Activated effector memory CD4-positive, alpha-beta T cell treated with Interleukin-2 at 50 U/mL for 16 hours (primary cell): ENCODE results near the gene POLN.

Experiments
- DNase-seq: peaks from one replicate; pipeline ENCODE4 v3.0.0-alpha.2; 2020

Gene POLN

DNA sequence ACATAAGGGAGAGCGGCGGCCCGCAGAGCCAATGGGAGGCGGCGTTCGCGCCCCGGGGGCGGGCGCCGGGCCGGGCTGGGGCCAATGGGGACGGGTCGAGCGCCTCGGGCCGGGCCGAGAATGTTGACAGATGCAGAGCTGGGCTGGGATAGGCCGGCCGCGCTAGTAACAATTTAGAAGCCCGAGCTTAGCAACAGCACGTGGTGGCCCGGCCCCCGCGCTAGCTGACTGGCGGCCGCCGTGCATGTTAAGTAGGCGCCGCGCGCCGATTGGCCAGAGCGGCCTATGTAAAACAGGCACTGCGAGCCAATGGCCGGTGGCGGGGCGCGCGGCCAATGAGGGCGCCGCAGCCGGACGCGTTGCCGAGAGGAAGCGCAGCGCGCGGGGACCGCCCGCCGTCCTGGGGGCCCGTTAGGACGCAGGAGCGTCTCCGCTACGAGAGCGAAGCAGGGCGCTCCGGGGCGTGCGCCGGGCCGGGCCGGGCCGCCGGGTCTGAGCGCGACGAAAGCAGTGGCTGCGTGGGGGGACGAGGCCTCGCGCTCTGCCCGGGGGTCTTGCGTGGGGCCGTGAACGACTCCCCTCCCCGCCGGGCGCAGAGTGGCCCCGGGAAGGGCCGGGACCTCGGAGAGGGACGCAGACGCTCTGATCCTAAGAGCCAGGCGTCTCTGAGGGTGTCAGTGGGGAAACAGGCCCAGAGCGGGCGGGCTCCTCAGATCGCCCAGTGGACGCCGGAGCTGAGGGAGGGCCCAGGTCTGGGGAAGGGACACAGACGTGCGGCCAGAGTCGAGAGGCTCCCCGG, 20.4 kb upstream of the POLN start:
- peak; percentile 97 for DNase-seq

DNA sequence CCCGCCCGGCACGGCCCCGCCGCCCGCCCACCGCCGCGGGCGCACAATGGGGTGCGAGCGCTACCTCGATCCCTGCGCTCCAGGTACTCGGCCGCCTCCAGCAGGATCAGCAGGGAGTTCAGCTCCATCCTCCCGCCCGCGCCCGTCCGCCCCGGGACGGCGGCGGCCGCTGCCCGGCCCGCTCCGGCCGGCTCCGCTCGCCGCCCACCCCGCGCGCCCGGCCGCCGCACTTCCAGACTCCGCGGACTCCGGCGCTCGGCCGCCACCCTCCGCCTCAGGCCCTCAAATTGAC, 19.9 kb upstream of the POLN start, which contains the start of gene MXD4:
MXD4 (minus strand) TSS at position 257 of the 292 bp plus-strand sequence; CDS start at position 128, 129 bp downstream.
- DNase-seq: no peak

DNA sequence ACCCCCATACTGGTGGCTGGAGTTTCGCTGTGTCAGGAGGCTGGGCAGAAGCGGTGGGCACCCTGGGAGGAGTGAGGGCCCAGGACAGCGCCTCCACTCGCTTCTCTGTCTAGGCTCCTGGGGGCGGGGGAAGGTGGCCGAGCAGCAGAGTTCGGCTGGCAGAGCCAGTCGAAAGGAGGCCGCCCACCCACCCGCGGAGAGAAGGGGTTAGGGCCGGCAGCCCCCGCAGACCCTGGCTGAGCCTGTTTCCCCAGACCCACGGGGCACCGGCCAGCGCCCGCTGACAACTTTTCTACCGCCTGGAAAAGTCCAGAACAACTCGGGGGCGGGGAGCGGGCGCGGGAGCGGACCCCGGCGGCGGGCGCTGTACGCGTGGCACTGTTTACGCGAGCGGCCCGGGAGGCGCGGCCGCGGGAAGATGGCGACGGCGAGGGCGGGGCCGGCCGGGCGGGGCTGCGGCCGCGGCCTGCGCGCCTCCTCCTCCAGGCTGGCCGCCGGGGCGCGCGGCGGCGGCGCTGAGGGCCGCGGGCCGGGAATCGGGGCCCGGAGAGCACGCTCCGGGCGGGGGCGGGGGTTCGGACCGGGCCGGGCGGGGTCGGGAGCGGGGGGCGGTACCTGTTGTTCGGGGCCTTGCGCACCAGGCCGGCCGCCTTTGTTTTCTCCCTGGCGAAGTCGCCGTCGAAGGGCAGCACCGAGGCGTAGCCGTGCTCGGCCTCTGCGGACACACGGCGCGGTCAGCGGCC, 19.4 kb upstream of the POLN start:
- DNase-seq: peak; percentile 46

DNA sequence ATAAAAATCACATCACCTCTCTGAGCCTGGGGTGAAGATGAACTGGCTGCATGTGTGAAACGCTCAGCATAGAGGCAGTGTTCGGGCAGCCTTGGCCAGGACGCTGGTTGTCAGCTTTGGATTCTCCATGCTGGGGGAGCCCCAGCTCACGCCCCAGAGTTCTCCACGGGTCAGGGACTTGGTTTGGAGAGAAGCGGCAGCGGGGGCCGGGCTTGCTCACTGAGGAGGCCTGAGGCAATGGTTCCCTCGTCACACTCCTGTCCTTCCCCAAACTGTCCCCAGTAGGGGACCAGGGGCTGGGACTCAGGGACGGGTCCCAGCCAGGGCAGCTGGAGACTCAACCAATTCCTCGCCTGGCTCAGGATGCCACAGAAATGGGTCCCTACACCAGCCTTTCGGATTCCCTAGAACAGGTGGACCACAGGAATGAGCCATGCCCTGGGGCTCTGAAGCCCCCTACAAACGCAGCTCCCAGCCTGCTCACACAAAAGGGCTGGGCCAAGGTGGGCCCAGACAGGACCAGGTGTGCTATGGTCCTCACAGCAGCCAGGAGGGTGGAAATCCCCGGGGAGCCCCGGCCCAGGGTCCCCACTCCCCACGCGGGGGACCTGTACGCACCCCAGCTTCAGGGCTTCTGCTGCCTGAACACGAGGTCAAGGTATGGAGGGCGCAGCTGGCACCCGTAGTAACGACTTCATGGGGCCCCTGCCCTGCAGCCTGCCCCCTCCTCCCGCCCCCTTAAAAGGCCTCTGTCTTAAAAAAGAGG, 18.6 kb upstream of the POLN start:
- DNase-seq: no peak

DNA sequence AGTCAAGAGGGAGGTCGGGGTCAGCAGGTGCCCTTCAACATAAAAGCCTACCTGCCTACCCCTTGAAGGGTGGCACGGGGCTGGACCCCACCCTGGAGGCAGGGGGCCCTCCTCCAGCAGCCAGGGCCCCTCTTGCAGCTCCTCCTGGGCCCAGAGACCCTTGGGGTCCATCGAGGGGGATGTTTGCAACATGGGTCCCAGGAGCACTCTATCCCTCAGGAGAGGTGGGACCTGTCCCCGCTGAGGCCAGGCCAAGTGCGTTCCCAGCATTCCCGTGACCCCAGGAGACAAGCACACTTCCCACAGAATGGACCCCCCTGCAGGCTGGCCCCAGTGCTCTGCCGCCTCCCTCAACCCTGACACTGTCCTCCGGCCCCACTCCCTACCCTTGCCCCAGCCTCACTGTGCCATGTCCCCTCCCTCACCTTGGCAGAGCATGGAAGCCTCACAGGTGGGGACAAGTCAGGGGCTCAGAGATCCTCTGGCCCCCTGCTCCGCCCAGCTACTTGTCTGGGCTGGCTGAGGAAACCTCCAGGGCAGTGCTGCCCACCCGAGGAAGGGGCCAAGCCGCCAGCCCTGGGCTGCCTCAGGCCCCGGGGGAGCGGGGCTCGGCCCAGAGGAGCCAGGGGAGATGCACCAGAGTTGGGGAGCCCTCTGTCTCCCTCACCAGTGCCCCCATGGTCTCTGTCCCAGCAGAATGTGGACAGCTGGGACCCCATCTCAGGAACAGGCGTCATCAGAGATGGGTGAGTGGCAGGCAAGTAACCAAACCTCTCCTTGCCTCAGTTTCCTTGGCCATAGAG, 17.8 kb upstream of the POLN start:
- no peak for DNase-seq

DNA sequence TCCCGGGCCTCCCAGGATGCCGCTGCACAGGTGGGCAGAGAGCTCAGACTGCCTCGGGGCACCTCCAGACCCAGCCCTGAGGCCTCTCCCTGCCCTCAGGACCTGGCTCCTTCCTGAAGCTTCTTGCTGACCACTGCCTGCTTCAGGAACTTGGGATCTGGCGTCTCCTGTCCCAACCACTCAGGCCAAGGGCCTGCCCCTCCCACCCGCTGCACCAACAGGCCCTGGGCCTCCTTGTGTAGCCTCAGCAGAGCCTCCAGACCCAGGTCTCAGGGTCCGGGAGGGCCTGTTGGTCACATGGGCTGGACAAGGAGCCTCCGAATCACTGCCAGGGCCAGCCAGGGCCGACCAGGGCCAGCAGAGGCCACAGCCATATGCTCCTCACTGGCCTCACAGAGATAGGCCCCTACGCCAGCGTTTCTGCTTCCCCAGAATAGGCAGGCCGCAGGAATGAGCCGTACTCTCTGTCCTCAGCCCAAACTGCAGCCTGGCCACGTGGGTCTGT, 17.2 kb upstream of the POLN start:
- no peak for DNase-seq

DNA sequence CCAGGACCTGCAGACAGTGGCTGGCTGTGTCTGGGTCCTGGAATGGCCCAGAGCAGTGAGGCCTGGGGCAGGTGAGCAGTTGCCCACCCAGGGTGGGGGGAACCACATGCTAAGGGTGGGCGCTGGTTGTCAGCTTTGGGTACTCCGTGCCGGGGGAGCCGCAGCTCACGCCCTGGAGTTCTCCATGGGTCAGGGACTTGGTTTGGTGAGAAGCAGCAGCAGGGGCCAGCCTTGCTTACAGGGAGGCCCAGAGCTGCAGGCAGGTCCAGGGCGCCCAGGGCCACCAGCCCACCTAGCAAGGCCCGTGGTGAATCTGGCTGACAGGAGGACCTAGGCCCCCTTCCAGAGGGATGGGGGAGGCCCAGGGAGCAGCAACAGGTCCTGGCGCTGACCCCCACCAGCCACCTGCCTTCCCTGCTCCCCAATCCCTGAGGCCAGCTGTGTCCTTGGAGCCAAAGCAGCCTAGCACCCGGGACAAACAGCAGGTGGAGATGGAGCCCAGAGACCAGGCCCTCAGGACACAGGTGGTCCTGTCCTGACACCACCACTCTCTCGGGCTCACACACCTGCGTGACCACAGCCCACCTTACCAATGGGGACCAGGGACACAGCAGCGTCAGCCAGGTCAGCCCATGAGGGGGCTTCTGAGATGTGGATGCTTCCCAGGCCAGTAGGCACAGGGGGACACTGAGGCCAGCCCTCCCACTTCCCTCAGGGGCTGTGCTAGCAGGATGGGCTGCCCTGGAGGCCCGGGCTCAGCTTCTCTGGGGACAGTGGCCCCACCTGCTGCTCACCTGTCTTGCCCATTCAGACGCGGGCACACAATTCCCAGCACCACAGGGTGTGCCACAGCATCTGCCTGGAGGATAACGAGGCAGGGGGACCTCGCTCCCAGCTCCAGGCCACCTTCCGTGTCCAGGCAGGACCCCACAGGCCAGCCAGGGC, 16.4 kb upstream of the POLN start:
- no peak for DNase-seq

DNA sequence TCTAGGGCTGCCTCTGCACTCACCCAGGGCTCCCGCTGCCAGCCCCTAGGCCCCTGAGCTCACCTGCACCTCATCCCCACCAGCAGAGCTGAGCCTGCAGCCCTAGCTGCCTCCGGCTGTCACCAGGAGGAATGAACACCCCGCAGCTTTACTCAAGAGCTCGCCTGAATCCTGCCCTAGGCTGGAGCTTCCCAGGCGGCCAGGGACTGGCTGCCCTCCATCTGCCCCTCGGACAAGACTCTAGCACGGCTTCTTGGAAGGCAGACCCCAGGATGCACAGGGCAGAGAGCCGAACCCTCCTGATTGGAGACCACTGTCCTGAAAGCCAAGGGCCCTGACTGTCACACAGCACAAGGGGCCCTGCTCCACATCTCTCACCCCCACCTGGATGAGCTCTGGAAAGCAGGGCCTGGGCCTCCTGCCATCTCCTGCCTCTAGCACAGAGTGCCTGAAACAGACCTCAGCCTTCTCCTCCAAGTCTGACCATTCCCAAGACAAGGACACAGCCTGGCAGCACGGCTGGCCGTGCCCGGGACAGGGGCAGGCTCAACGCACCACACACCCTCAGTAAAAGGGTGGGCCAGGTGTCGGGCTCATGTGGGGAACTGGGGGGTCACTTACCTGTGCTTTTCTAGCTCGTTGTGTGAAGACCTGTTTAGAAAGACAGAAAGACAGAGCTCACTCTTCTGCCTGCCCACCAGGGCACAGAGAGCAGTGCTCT, 15.6 kb upstream of the POLN start:
- no peak for DNase-seq

DNA sequence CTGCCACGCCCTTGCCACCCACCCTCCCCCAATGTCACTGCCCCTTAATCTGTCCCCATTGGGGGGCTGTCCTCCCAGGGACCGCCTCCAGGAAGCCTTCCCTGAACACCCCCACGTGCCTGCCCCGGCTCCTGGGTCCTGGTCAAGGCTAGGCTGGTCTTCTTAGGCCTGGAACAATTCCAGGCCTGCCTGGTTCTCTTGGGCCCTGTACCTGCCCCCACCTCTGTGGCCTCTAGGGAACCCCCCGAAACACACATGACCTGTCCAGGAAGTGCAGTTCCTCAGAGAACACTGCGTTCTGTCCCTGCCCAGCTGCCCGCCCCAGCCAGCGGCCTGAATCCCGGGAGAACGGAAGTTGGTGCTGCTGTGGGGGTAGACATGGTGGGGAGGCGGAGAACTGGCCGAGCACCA, 14.9 kb upstream of the POLN start:
- no peak for DNase-seq

DNA sequence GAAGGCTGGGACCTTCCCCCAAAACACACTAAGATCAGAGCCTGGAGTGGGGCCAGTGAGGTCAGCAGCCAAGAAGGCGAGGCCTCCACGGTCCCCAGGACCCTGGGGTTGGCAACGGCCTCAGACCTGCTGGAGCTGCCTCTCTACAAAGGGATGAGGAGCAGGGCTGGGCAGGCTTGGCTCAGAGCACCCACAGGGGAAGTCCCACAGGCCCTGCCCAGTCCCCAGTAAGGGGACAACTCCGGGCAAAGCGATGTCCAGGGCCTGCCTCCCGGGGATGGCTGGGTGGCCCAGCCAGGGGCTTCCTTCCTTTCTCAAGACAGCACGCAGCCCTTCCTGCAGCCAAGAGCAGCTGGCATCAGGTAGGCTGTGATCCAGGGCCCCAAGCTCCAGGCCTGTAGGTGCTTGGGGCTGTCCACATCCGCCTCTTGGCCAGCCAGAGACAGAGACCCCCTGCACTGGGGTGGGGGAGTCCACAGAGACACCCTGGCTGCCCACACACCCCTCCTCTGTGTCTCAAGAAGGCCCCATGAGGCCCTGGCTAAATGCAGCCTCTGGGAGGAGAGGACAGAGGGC, 14.3 kb upstream of the POLN start:
- DNase-seq: no peak

DNA sequence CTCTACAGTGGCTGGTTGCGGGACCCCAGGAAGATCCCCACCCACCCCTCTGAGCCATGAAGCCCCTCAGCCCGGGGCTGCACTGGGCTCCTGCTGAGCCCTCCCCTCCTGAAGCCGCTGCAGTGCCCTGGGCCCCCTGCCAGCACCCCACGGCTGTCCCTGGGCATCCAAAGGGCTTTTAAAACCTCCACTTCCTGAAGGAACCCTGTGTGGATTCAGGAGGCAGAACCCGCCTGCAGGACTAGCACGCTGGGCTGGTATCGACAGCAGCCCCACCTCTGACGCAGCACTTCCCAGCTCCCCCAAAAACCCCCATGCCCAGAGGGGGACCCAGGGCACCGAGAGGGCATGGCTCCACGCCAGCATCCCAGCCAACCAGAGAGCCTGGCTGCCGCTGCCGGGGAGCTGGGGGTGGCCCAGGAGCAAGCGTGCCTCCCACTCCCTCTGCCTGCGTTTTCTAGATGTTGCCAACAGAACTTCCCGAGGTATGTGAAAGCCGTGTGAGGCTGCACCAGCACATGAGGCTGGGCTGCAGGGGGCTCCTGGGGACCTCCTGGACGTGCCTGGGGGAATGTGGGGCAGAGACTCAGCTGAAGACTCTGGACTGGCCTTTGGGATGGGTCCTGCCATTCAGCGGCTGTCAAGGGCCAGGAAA, 13.7 kb upstream of the POLN start:
- no peak for DNase-seq

DNA sequence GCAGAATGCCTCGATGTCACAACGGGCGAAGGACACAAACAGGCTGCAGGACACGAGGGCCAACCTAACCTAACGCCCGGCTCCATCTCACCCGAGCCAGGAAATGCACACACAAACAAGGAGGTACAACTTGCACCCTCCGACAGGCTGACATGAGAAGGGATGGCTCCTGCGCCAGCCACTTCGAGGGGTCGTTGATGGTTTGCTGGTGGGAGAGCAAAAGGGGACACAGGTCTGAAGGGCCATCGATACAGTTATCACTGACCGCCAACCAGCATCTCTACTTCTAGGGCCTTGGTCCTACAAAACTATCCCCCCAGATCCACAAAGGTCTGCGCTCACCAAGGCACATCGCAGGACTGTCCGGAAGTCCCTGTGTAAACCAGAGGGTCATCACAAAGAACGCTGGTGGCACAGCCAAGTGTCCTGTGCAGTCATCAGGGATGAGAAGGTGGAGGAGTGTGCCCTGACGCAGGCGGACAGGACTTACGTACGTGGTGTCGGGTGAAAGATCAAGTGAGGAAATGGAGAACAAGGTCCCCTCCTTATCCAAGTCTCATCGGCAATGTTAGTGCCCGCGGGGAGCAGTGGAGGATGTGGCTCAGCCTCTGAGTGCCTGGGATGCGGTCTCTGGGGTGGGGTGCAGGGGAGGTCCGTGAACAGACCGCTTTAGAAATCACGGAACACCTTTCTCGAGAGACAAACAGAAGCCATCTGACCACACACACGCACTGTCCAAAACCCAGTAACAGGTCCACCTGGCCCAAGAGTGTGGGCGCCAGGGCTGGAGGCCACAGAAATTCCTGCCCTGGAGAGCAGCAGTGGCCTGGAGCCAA, 13.0 kb upstream of the POLN start:
- no peak for DNase-seq

DNA sequence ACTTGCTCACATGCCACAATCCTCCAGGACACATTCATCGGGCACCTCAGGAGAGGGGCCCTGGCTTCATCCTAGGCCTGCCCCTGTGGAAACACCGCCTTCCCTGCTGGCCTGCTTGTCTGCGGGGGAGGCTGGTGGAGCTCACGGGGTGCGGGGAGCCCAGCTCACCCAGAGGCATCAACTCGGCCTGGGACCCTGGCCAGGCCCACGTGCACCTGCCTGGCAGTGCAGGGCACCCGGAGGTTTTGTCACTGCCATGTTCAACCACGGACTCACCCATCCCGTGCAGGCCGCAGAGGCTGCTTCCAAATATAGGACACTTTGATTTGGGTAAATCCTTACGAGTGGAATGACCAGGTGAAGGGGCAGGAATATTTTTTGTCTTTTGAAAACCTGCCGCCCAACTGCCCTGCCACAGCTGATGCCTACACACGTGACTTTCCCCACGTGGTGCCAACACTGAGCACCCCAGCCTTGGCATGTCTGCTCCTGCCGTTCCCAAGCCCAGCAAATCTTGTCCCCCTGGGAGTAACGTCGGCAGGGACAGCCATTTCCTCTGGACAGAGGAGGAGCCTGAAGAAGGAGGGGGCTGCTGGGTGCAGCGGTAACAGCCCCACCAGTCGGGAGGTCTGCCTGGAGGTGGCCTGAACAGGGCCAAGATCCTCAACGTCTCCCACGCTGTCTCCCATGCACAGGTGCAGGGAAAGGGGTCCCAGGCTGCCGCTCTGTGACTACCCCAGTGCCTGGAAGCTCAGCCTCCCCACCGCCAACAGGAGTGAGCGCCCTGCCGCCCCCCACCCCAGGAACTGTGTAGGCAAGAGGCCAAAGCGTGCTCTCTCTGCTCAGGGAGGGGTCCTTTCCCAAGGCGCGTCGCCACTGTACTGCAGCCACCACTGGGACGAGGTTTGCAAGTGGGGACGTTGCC, 11.5 kb upstream of the POLN start:
- peak; percentile 0 for DNase-seq

DNA sequence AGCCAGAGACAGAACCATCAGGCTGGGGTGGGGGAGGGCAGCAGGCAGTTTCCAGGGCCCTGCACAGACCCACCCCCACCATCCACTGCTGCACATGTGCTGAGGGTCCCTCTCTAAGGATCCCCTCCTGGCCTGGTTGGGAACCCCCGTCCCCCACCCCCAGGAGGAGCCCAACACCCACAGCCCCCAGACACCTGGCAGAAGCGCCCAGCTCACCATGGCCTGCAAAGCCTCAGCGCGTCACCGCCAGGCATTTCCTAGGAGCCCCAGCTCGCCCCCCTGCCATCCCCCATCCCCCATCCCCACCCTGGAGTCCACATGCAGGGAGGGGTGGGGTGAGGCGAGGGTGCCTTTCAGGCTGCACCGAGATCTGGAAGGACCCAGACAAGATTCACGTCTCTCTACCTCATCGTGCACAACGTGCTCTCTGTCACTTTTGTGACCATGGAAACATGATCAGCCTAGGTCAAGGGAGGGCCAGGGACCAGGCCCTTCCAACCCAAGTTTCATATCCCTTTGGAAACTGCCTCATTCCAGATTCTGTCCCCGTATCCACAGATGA, 10.7 kb upstream of the POLN start:
- DNase-seq: no peak

DNA sequence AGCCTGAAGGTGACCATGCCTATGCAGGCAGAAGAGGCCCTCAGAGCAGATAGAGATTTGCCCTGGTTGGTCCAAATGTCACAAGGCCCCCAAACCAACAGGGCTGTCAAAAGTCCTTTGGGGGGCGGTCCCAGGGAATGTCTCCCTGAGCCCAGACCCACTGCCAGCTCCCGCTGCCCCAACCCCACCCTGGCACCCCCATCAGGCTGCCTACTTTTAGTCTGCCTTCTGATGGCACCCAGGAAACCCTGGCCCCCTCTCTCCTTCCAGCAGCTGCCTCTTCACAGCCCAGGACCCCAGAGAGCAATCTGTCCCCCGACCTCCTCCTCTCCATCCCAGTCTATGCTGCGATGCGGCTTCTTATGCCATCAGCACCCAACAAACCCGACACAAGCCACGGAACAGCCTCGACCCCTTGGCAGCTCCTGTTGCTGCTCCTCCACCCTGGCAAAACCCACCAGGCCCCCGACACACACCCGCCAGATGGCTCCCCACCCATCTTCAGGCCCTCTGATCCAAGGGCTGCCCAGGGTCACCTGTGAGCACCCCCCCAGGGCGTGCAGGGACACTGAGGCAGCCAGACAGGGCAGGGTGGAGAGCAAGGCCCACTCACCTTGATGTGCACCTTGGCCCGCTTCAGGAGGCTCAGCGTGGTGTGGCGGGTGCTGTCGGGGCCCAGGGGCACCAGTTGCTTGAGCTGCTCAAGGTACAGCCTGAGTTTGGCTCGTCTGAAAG, 10.0 kb upstream of the POLN start:
- no peak for DNase-seq

DNA sequence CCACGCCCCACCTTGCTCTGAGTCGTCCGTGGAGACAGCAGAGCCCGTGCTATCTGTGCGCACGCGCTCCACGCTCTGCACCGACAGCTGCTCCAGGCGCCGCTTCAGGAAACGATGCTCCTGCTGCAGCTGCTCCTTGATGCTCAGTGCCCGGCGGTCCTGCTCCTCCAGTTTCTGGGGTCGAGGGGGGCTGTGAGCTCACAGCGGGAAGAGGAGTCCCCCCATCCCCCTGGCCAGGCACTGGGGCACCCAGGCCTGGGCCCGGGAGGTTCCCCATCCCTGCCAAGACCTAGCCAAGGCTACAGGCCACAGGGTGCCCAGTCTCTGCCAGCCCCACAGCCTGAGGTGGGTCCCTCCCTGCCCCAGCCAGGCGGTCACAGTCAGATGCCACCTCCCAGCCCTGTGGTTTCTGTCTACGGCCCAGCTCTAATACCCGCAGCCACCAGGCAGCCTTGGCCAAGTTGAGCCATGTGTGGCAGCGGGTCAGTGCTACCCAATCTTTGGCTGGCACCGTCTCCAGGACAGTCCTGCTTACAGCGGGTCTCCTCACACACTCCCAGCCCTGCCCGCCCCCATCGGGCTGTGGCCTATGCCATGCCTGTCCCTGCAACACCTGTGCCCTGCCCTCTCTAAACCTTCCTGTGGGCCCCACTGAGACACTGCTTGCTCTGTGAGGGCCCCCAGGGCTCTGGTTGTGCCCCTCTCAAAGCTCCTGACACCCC, 9.3 kb upstream of the POLN start:
- DNase-seq: no peak
